ENCODE data around the gene NEDD9. TPM values are rescaled to one million over a fixed set of nuclear protein-coding genes. Genes with fewer than 3 reads are reported as not detected.
A peak's percentile ranks its signal among the peaks of the same experiment; 100 is the strongest.

NEDD9 gene
- total RNA-seq, result 23.0 and 32.9 TPM in 2 replicates

- peak within 1 kb of the TSS; percentile 71 for H2AFZ ChIP-seq (ENCODE audit: low read length)
- H3K4me2 ChIP-seq (ENCODE audit: insufficient read depth, low read length), result peak within 1 kb of the TSS; percentile 80
- peak within 1 kb of the TSS; percentile 87 for H3K4me3 ChIP-seq (ENCODE audit: insufficient read depth, low read length)
- H3K36me3 ChIP-seq (ENCODE audit: insufficient read depth, low read length), result no peaks in the 10 kb centered on the region
- no peaks in the 10 kb centered on the region for H4K20me1 ChIP-seq (ENCODE audit: insufficient read depth, low read length)
- H3K27me3 ChIP-seq (ENCODE audit: insufficient read depth, low read length), result no peaks in the 10 kb centered on the region
- no peak for TF ChIP-seq CTCF (IDR thresholded peaks at IDR 0.05; ENCODE audit: extremely low read depth, low read depth, low read length)
- peak; percentile 81 for DNase-seq (ENCODE audit: insufficient read length, low spot score, missing footprints)
- peaks cover 26% of the 10 kb centered on the region for H3K4me1 ChIP-seq (ENCODE audit: insufficient read depth, low read length)
- H3K79me2 ChIP-seq (ENCODE audit: insufficient read depth, low read length), result peaks cover 51% of the 10 kb centered on the region
- peak within 1 kb of the TSS; percentile 93 for H3K27ac ChIP-seq (ENCODE audit: low read depth, low read length)
- no peaks in the 10 kb centered on the region for H3K9me3 ChIP-seq (ENCODE audit: low read depth, low read length)
These were observed at the start of gene NEDD9 for GRCh38 chr6:11232193-11232769. Gene NEDD9, minus strand, starts transcription at chr6:11232668. Its CDS starts 153 bp downstream, at chr6:11232515.

GRCh38 chr6:11282245-11282644 is 49.8 kb upstream of the NEDD9 start:
- H3K27me3 ChIP-seq (ENCODE audit: insufficient read depth, low read length), result no peaks in the 10 kb centered on the region
- no peak for DNase-seq (ENCODE audit: insufficient read length, low spot score, missing footprints)

GRCh38 chr6:11280394-11280793 is 47.9 kb upstream of the NEDD9 start:
- Histone ChIP-seq H3K4me2 (ENCODE audit: insufficient read depth, low read length) (no peak overlapping the region), H3K4me1 (ENCODE audit: insufficient read depth, low read length) (peaks cover 14% of the 10 kb centered on the region), H3K27ac (ENCODE audit: low read depth, low read length) (no peak overlapping the region), H3K79me2 (ENCODE audit: insufficient read depth, low read length) (no peaks in the 10 kb centered on the region), H3K9me3 (ENCODE audit: low read depth, low read length) (no peaks in the 10 kb centered on the region), H3K27me3 (ENCODE audit: insufficient read depth, low read length) (no peaks in the 10 kb centered on the region), H2AFZ (ENCODE audit: low read length) (no peak overlapping the region), H3K4me3 (ENCODE audit: insufficient read depth, low read length) (no peak overlapping the region), H3K36me3 (ENCODE audit: insufficient read depth, low read length) (no peaks in the 10 kb centered on the region), H4K20me1 (ENCODE audit: insufficient read depth, low read length) (no peaks in the 10 kb centered on the region)
- DNase-seq (ENCODE audit: insufficient read length, low spot score, missing footprints), result no peak
- TF ChIP-seq CTCF (IDR thresholded peaks at IDR 0.05; ENCODE audit: extremely low read depth, low read depth, low read length), result no peak

More at GRCh38 chr6:11282245-11282644, 49.8 kb upstream of the NEDD9 start:
- no peaks in the 10 kb centered on the region for H3K36me3 ChIP-seq (ENCODE audit: insufficient read depth, low read length)
- TF ChIP-seq CTCF (IDR thresholded peaks at IDR 0.05; ENCODE audit: extremely low read depth, low read depth, low read length), result no peak
- no peaks in the 10 kb centered on the region for H3K79me2 ChIP-seq (ENCODE audit: insufficient read depth, low read length)
- no peak overlapping the region for H3K4me3 ChIP-seq (ENCODE audit: insufficient read depth, low read length)
- H4K20me1 ChIP-seq (ENCODE audit: insufficient read depth, low read length), result no peaks in the 10 kb centered on the region
- H3K27ac ChIP-seq (ENCODE audit: low read depth, low read length), result no peak overlapping the region
- H2AFZ ChIP-seq (ENCODE audit: low read length), result no peak overlapping the region
- H3K4me1 ChIP-seq (ENCODE audit: insufficient read depth, low read length), result peaks cover 8% of the 10 kb centered on the region
- H3K4me2 ChIP-seq (ENCODE audit: insufficient read depth, low read length), result no peak overlapping the region
- no peaks in the 10 kb centered on the region for H3K9me3 ChIP-seq (ENCODE audit: low read depth, low read length)

GRCh38 chr6:11279284-11279689 is 46.8 kb upstream of the NEDD9 start:
- peak overlapping the region; percentile 36 for H2AFZ ChIP-seq (ENCODE audit: low read length)
- H3K9me3 ChIP-seq (ENCODE audit: low read depth, low read length), result no peaks in the 10 kb centered on the region
- peaks cover 14% of the 10 kb centered on the region for H3K4me1 ChIP-seq (ENCODE audit: insufficient read depth, low read length)
- no peak for TF ChIP-seq CTCF (IDR thresholded peaks at IDR 0.05; ENCODE audit: extremely low read depth, low read depth, low read length)
- H3K4me3 ChIP-seq (ENCODE audit: insufficient read depth, low read length), result peak overlapping the region; percentile 48
- no peaks in the 10 kb centered on the region for H3K79me2 ChIP-seq (ENCODE audit: insufficient read depth, low read length)
- no peaks in the 10 kb centered on the region for H3K36me3 ChIP-seq (ENCODE audit: insufficient read depth, low read length)
- peak overlapping the region; percentile 60 for H3K4me2 ChIP-seq (ENCODE audit: insufficient read depth, low read length)
- H3K27ac ChIP-seq (ENCODE audit: low read depth, low read length), result no peak overlapping the region
- peak; percentile 72 for DNase-seq (ENCODE audit: insufficient read length, low spot score, missing footprints)
- no peaks in the 10 kb centered on the region for H4K20me1 ChIP-seq (ENCODE audit: insufficient read depth, low read length)
- H3K27me3 ChIP-seq (ENCODE audit: insufficient read depth, low read length), result no peaks in the 10 kb centered on the region
